ENCODE results near the gene ALDH1L1.

DNA sequence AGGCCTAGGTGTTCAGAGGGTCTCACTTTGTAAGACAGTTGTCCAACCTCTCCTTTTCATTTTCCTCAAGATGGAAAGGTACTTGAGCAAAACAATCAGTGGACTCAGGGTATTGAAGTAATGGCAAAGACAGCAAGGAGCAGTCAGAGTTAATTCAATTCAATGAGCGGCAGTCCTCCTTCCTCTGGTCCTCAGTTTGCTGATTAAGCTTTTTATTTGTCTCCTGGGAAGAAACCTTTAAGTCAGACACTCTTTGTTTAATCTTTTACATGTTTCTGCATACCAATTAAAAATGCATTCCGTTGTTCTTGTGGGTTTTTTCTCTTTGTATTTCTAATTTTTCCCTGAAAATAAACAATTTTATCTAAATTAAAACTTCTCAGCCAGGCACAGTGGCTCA, 18.9 kb upstream of the ALDH1L1 start:
- TF ChIP-seq, protein P1, sequence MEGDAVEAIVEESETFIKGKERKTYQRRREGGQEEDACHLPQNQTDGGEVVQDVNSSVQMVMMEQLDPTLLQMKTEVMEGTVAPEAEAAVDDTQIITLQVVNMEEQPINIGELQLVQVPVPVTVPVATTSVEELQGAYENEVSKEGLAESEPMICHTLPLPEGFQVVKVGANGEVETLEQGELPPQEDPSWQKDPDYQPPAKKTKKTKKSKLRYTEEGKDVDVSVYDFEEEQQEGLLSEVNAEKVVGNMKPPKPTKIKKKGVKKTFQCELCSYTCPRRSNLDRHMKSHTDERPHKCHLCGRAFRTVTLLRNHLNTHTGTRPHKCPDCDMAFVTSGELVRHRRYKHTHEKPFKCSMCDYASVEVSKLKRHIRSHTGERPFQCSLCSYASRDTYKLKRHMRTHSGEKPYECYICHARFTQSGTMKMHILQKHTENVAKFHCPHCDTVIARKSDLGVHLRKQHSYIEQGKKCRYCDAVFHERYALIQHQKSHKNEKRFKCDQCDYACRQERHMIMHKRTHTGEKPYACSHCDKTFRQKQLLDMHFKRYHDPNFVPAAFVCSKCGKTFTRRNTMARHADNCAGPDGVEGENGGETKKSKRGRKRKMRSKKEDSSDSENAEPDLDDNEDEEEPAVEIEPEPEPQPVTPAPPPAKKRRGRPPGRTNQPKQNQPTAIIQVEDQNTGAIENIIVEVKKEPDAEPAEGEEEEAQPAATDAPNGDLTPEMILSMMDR (IDR thresholded peaks at IDR 0.05; ENCODE audit: low read length): no peak
- TF ChIP-seq EZH2 (optimal IDR thresholded peaks at IDR 0.05; ENCODE audit: low read depth, low read length): no peak
